GM21526 (cell line): ENCODE results near the gene ITGAL.
"Not testable (repeated sequence)": the region's sequence is repeated elsewhere in the genome, so short reads cannot be mapped to it uniquely, and the experiment has no call there.

Experiments used
- ATAC-seq: cut with Tn5 transposase; IDR thresholded peaks from one replicate; pipeline ENCODE4 v1.9.1; 2021; ENCODE audit warnings: moderate library complexity; ENCODE audit not compliant: unreplicated experiment, low FRiP score

ITGAL gene

GRCh38 chr16:30457256-30457655 lies 15.3 kb upstream of the ITGAL start:
- no peak for ATAC-seq

GRCh38 chr16:30457743-30458560 lies 14.6 kb upstream of the ITGAL start:
- ATAC-seq: no peak

- peak; percentile 69 for ATAC-seq
Observed at GRCh38 chr16:30458561-30459394, 13.8 kb upstream of the ITGAL start.

GRCh38 chr16:30459456-30459855 lies 13.1 kb upstream of the ITGAL start:
- ATAC-seq: no peak

GRCh38 chr16:30461426-30461825 lies 11.1 kb upstream of the ITGAL start:
- not testable (repeated sequence) for ATAC-seq

- no peak for ATAC-seq
Observed at GRCh38 chr16:30464078-30464477, 8.5 kb upstream of the ITGAL start.

- ATAC-seq: no peak
Observed at GRCh38 chr16:30470170-30470512, 2.4 kb upstream of the ITGAL start.

GRCh38 chr16:30470632-30470995 lies 1.9 kb upstream of the ITGAL start:
- no peak for ATAC-seq

GRCh38 chr16:30473231-30474073 lies 910 bp downstream of the ITGAL start:
- ATAC-seq: no peak

- ATAC-seq: no peak
Observed at GRCh38 chr16:30474074-30474452, 1.5 kb downstream of the ITGAL start.

GRCh38 chr16:30474684-30475083 lies 2.1 kb downstream of the ITGAL start:
- no peak for ATAC-seq

GRCh38 chr16:30476991-30477390 lies 4.4 kb downstream of the ITGAL start:
- no peak for ATAC-seq

GRCh38 chr16:30477773-30478172 lies 5.2 kb downstream of the ITGAL start:
- not testable (repeated sequence) for ATAC-seq

- no peak for ATAC-seq
Observed at GRCh38 chr16:30478766-30479478, 6.4 kb downstream of the ITGAL start.

- no peak for ATAC-seq
Observed at GRCh38 chr16:30481381-30481780, 8.8 kb downstream of the ITGAL start.

- ATAC-seq: no peak
Observed at GRCh38 chr16:30482366-30482765, 9.8 kb downstream of the ITGAL start.

GRCh38 chr16:30484887-30485286 lies 12.3 kb downstream of the ITGAL start:
- ATAC-seq: no peak

GRCh38 chr16:30485818-30486436 lies 13.4 kb downstream of the ITGAL start:
- ATAC-seq: no peak

GRCh38 chr16:30488764-30489605 lies 16.4 kb downstream of the ITGAL start:
- ATAC-seq: no peak
